D721Med (cell line): ENCODE measurements around the gene TBC1D22B.
"Not testable (repeated sequence)": the region's sequence is repeated elsewhere in the genome, so short reads cannot be mapped to it uniquely, and the experiment has no call there.

Source experiments
- DNase-seq: peaks from one replicate; pipeline ENCODE4 v3.0.0; 2011; ENCODE audit warnings: low spot score; ENCODE audit not compliant: insufficient read length
- FAIRE-seq: peaks from 2 replicates; lab custom pipeline; 2011; peaks lifted over from hg19 to GRCh38; lab: Jason Lieb, UNC
- TF ChIP-seq, protein P1 (sequence below): IDR thresholded peaks from 2 replicates; pipeline ENCODE4 v1.5.1; 2012; ENCODE audit warnings: mild to moderate bottlenecking, control low read depth; ENCODE audit not compliant: insufficient read depth; ENCODE audit errors: missing control alignments

The TBC1D22B gene

GRCh38 chr6:37320646-37321045 lies 63.1 kb downstream of the TBC1D22B start:
- TF ChIP-seq, protein P1, sequence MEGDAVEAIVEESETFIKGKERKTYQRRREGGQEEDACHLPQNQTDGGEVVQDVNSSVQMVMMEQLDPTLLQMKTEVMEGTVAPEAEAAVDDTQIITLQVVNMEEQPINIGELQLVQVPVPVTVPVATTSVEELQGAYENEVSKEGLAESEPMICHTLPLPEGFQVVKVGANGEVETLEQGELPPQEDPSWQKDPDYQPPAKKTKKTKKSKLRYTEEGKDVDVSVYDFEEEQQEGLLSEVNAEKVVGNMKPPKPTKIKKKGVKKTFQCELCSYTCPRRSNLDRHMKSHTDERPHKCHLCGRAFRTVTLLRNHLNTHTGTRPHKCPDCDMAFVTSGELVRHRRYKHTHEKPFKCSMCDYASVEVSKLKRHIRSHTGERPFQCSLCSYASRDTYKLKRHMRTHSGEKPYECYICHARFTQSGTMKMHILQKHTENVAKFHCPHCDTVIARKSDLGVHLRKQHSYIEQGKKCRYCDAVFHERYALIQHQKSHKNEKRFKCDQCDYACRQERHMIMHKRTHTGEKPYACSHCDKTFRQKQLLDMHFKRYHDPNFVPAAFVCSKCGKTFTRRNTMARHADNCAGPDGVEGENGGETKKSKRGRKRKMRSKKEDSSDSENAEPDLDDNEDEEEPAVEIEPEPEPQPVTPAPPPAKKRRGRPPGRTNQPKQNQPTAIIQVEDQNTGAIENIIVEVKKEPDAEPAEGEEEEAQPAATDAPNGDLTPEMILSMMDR, result no peak
- DNase-seq (no peak), FAIRE-seq (no peak)

DNA sequence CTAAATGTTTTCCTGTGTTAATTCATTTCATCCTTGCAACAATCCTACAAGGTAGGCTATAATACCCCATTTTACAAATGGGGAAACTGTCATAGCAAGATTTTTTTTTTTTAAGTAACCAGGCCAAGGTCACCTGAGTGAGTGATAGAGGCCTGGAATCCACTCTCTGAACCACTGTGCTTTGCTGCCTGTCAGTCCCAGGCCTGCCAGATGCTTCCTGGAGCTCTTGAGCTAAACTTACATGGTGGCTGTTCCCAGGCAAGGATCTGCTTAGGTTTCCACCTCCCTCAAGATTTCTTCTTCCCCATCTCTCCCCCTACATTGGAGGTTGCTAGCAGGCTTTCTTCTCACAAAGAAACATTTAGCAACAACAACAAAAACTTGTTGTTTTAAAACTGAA lies 63.5 kb downstream of the TBC1D22B start:
- no peak for DNase-seq
- FAIRE-seq, result no peak
- TF ChIP-seq, protein P1, result no peak

- FAIRE-seq, result no peak
Observed at GRCh38 chr6:37321516-37322415, 64.2 kb downstream of the TBC1D22B start.

DNA sequence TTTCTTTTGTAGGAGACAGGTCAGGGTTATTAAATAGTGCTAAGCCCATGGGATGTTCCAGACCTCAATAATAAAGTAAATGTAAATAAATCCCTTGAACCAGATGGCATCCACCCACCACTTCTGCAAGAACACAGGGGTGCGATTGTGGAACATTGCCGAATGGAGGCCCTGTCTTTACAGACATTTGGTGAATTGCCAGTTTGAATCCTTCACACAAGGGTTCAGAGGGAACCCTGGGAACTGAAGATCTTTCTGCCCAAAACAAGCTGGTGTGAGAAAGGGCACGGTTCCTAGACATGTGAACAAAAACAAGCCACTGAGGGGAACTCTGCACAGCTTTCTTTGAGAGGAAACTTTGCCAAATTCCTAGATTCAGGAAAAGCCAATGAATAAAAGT lies 66.0 kb downstream of the TBC1D22B start:
- DNase-seq (no peak), FAIRE-seq (no peak)
- TF ChIP-seq, protein P1, result no peak

More at GRCh38 chr6:37321516-37322415, 64.2 kb downstream of the TBC1D22B start:
- TF ChIP-seq, protein P1, result no peak
- no peak for DNase-seq

DNA sequence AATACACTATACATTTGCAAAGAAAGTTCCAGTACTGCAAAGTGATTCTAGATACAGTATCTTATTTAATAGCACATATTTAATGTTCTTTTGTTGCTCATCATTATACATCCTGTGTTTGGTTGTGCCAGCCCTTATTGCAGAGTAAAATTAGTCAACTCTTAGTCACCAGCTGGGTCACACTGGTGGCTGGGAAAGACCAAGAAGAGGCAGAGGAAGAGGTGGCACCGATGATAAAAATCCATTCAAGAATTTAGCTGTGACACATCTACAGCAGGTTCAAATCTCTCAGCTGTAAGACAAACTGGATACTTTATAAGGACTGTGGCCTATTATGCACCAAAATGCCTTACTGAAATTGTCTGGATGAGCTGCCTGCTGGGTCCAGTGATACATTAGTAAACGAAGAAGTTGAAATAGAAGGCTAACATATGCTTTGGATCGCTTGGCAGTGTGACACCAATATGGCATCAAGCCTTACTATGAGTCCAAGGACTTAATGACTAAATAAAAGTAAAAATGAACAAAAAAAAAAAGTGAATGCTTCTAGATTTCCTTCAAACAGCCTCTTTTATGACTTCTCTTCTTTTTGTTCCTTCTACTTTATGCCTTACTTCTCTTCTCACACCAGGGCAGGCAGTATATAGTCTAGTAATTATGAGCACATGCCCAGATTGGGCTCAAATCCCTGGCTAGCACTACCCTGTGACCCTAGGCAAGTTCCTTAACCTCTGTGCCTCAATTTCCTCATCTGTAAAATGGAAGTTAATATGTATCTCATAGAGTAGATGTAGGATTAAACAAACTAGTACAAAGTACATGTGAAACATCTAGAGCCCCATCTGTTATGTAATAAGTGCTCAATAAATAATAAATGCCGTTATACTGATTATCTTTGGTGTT lies 66.8 kb downstream of the TBC1D22B start:
- FAIRE-seq (no peak), DNase-seq (no peak)
- TF ChIP-seq, protein P1, result no peak

DNA sequence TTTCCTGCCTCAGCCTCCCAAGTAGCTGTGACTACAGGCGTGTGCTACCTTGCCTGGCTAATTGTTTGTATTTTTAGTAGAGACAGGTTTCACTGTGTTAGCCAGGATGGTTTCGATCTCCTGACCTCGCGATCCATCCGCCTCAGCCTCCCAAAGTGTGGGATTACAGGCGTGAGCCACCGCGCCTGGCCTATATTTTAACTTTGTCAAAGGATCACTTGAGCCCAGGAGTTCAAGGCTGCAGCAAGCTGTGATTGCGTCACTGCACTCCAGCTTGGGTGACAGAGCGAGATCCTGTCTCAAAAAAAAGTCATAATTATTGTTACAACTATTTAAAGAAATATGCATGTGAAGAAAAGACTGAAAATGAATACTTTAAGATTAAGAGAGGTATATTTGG lies 72.8 kb downstream of the TBC1D22B start:
- DNase-seq, FAIRE-seq: not testable (repeated sequence)

- TF ChIP-seq, protein P1, result no peak
- FAIRE-seq (no peak), DNase-seq (no peak)
Observed at GRCh38 chr6:37331047-37331446, 73.5 kb downstream of the TBC1D22B start.
